Activated effector memory CD4-positive, alpha-beta T cell treated with anti-CD3 and anti-CD28 coated beads, Interleukin-2, amount 50 U/mL, for 16 hours (primary cell): ENCODE data around the gene VIL1.

Experiments
- DNase-seq: peaks from one replicate; pipeline ENCODE4 v3.0.0-alpha.2; 2020

The VIL1 gene

GRCh38 chr2:218406949-218407618, 11.8 kb upstream of the VIL1 start:
- peak; percentile 84 for DNase-seq

GRCh38 chr2:218407717-218408116, 11.2 kb upstream of the VIL1 start:
- DNase-seq = no peak

GRCh38 chr2:218418321-218418716, 604 bp upstream of the VIL1 start:
- no peak for DNase-seq

GRCh38 chr2:218419630-218420216, 800 bp downstream of the VIL1 start:
- no peak for DNase-seq

GRCh38 chr2:218421027-218421426, 2.1 kb downstream of the VIL1 start:
- no peak for DNase-seq

- DNase-seq = no peak
Measured at GRCh38 chr2:218422403-218423086, 3.6 kb downstream of the VIL1 start.

GRCh38 chr2:218423584-218423983, 4.7 kb downstream of the VIL1 start:
- no peak for DNase-seq

GRCh38 chr2:218425531-218425930, 6.6 kb downstream of the VIL1 start:
- DNase-seq = no peak

GRCh38 chr2:218427741-218428140, 8.8 kb downstream of the VIL1 start:
- no peak for DNase-seq

- no peak for DNase-seq
Measured at GRCh38 chr2:218428846-218429558, 10.1 kb downstream of the VIL1 start.

- DNase-seq = peak; percentile 27
Measured at GRCh38 chr2:218429911-218430692, 11.2 kb downstream of the VIL1 start.

GRCh38 chr2:218430721-218431120, 11.8 kb downstream of the VIL1 start:
- peak; percentile 41 for DNase-seq

GRCh38 chr2:218431878-218432277, 13.0 kb downstream of the VIL1 start:
- DNase-seq = peak; percentile 34

GRCh38 chr2:218432676-218433365, 13.9 kb downstream of the VIL1 start:
- peak; percentile 49 for DNase-seq

GRCh38 chr2:218434456-218434855, 15.5 kb downstream of the VIL1 start:
- DNase-seq = no peak

GRCh38 chr2:218435003-218435982, 16.4 kb downstream of the VIL1 start:
- no peak for DNase-seq

GRCh38 chr2:218436992-218437391, 18.1 kb downstream of the VIL1 start:
- no peak for DNase-seq

- no peak for DNase-seq
Measured at GRCh38 chr2:218437969-218438368, 19.0 kb downstream of the VIL1 start.

- DNase-seq = no peak
Measured at GRCh38 chr2:218438596-218438995, 19.7 kb downstream of the VIL1 start.

- DNase-seq = no peak
Measured at GRCh38 chr2:218444692-218445357, 25.9 kb downstream of the VIL1 start.
